B cell (primary cell): ENCODE measurements around the gene EIF4EBP2.

Source experiments
- CTCF ChIP-seq: fragments of 200-600 bp; IDR thresholded peaks from one replicate; pipeline ENCODE4 v1.8.0; 2022; ENCODE audit warnings: antibody characterized with exemption, mild to moderate bottlenecking
- EZH2 ChIP-seq: IDR thresholded peaks from 2 replicates; pipeline ENCODE4 v1.6.1; 2012; ENCODE audit warnings: borderline replicate concordance, low read depth, mild to moderate bottlenecking, moderate library complexity, low read length; ENCODE audit not compliant: insufficient read depth, poor library complexity, severe bottlenecking

- TF ChIP-seq CTCF: no peak
- TF ChIP-seq EZH2: no peak
Observed at GRCh38 chr10:70358446-70358845, 45.5 kb upstream of the EIF4EBP2 start.
